GM12878 (cell line): ENCODE measurements around the gene RNFT2. TPM values are rescaled to one million over a fixed set of nuclear protein-coding genes. Genes with fewer than 3 reads are reported as not detected.

Experiments
- ATAC-seq: fragments of 200-7000 bp; cut with Tn5 transposase; 3 replicates; pipeline ENCODE4 v1.9.1; 2020; ENCODE audit warnings: mild to moderate bottlenecking, moderate library complexity
- BruUV-seq: library from RNA; stranded (reverse); fragments of 400-500 nt; replicated peaks from 2 replicates; lab custom pipeline; 2021; lab: Mats Ljungman, UMichigan
- CTCF ChIA-PET: fragments of 300-600 bp; sonication (Branson Sonifier 250); formaldehyde crosslinking; extraction: SDS; loops from one replicate; lab custom pipeline; 2021; ENCODE audit warnings: inconsistent platforms; lab: Yijun Ruan, JAX
- POLR2A ChIA-PET: fragments of 350-600 bp; formaldehyde crosslinking; extraction: SDS; loops from one replicate; lab custom pipeline; 2021; ENCODE audit warnings: inconsistent platforms; lab: Charles Lee
- RAD21 ChIA-PET: fragments of 300-600 bp; sonication (Branson Sonifier 250); formaldehyde crosslinking; loops from one replicate; lab custom pipeline; 2023; ENCODE audit warnings: antibody characterized with exemption; ENCODE audit not compliant: unreplicated experiment; lab: Charles Lee
- SMC1A ChIA-PET: fragments of 300-600 bp; sonication (Branson Sonifier 250); formaldehyde crosslinking; loops from one replicate; lab custom pipeline; 2023; ENCODE audit not compliant: unreplicated experiment, uncharacterized antibody; lab: Charles Lee
- DNase-seq: peaks from one replicate; pipeline ENCODE4 v3.0.0-alpha.2; 2011; ENCODE audit warnings: low read depth, low spot score
- FAIRE-seq: peaks from 3 replicates; lab custom pipeline; 2011; peaks lifted over from hg19 to GRCh38; lab: Jason Lieb, UNC
- H2AFZ ChIP-seq: 2 replicates; pipeline ENCODE4 v1.6.0; 2011; ENCODE audit warnings: low read depth, low read length, control low read depth; ENCODE audit not compliant: control insufficient read depth
- H3K27ac ChIP-seq: 2 replicates; pipeline ENCODE4 v1.5.1; 2011; ENCODE audit warnings: control low read depth; ENCODE audit not compliant: control insufficient read depth, insufficient read depth
- H3K27me3 ChIP-seq, 2 experiments: replicated peaks in 1 of 2; 2 replicates each; pipeline versions ENCODE4 v1.6.0 to v1.6.1; 2011; ENCODE audit warnings: low read length in 1 of 2; ENCODE audit not compliant: control insufficient read depth in 2 of 2, insufficient read depth in 2 of 2
- H3K36me3 ChIP-seq, 2 experiments: 2 replicates each; pipeline ENCODE4 v1.5.1; 2011; ENCODE audit warnings: low read length in 1 of 2; ENCODE audit not compliant: control insufficient read depth in 2 of 2, insufficient read depth in 2 of 2
- H3K4me1 ChIP-seq: 2 replicates; pipeline ENCODE4 v1.6.1; 2011; ENCODE audit warnings: mild to moderate bottlenecking, low read length, moderate library complexity, mixed read lengths; ENCODE audit not compliant: control insufficient read depth, insufficient read depth
- H3K4me2 ChIP-seq: 2 replicates; pipeline ENCODE4 v1.6.0; 2011; ENCODE audit warnings: control low read depth; ENCODE audit not compliant: control insufficient read depth, insufficient read depth
- H3K4me3 ChIP-seq: fragments of 200-600 bp; sonication (generic); 2 replicates; pipeline ENCODE4 v1.5.1; 2016
- H3K79me2 ChIP-seq: 2 replicates; pipeline ENCODE4 v1.6.0; 2011; ENCODE audit warnings: low read length; ENCODE audit not compliant: control insufficient read depth, insufficient read depth
- H3K9ac ChIP-seq: 2 replicates; pipeline ENCODE4 v1.8.0; 2011; ENCODE audit warnings: low read length, control low read depth, mixed read lengths; ENCODE audit not compliant: control insufficient read depth, insufficient read depth
- H3K9me3 ChIP-seq: replicated peaks from 3 replicates; pipeline ENCODE4 v1.5.1; 2011; ENCODE audit warnings: mild to moderate bottlenecking, low read length; ENCODE audit not compliant: control insufficient read depth, insufficient read depth
- H4K20me1 ChIP-seq: 2 replicates; pipeline ENCODE4 v1.6.0; 2011; ENCODE audit not compliant: control insufficient read depth, insufficient read depth
- CEBPZ ChIP-seq: fragments of 150-350 bp; IDR thresholded peaks from 2 replicates; pipeline ENCODE4 v1.6.1; 2016; ENCODE audit warnings: low read depth, low read length
- CHD4 ChIP-seq: fragments of 200-600 bp; sonication (generic); IDR thresholded peaks from 2 replicates; pipeline ENCODE4 v1.6.1; 2016; ENCODE audit warnings: mild to moderate bottlenecking
- DPF2 ChIP-seq: fragments of 450-650 bp; IDR thresholded peaks from 2 replicates; pipeline ENCODE4 v1.6.1; 2017; ENCODE audit warnings: mild to moderate bottlenecking
- E2F8 ChIP-seq: fragments of 450-650 bp; IDR thresholded peaks from 2 replicates; pipeline ENCODE4 v1.6.1; 2018; ENCODE audit warnings: mild to moderate bottlenecking, low read depth, moderate library complexity; ENCODE audit not compliant: partially characterized antibody
- FOXM1 ChIP-seq: IDR thresholded peaks from 2 replicates; pipeline ENCODE4 v1.6.1; 2012; ENCODE audit warnings: low read depth, mild to moderate bottlenecking, inconsistent platforms, low read length, moderate library complexity
- GABPA ChIP-seq: IDR thresholded peaks from 2 replicates; pipeline ENCODE4 v1.6.1; 2014; ENCODE audit warnings: antibody characterized with exemption, low read depth, mild to moderate bottlenecking, inconsistent platforms
- NBN ChIP-seq: fragments of 450-650 bp; IDR thresholded peaks from 2 replicates; pipeline ENCODE4 v1.6.1; 2016
- NFYA ChIP-seq: IDR thresholded peaks from 2 replicates; pipeline ENCODE4 v1.6.1; 2011; ENCODE audit warnings: low read depth, mild to moderate bottlenecking, low read length, improper control_type of control experiment, borderline replicate concordance
- PAX5 ChIP-seq: IDR thresholded peaks from 2 replicates; pipeline ENCODE4 v1.6.1; 2011; ENCODE audit warnings: low read depth, low read length, borderline replicate concordance
- RAD21 ChIP-seq: IDR thresholded peaks from 2 replicates; pipeline ENCODE4 v1.6.1; 2011; ENCODE audit warnings: mild to moderate bottlenecking, low read depth, low read length, moderate library complexity; ENCODE audit not compliant: insufficient read depth
- RELB ChIP-seq: fragments of 450-650 bp; IDR thresholded peaks from 2 replicates; pipeline ENCODE4 v1.6.1; 2017; ENCODE audit warnings: low read depth, mild to moderate bottlenecking, moderate library complexity
- ZNF592 ChIP-seq: fragments of 450-650 bp; IDR thresholded peaks from 2 replicates; pipeline ENCODE4 v1.6.1; 2017; ENCODE audit warnings: mild to moderate bottlenecking, moderate library complexity
- WGBS: methylation state at CpG from one replicate; pipeline ENCODE4 v1.1.6; 2016; ENCODE audit warnings: low lambda C conversion rate; ENCODE audit not compliant: insufficient replicate concordance, insufficient coverage; ENCODE audit errors: missing lambda C conversion rate; 5-methylcytosine and 5-hydroxymethylcytosine counted together
- in situ Hi-C: fragments of 300-500 bp; cut with MboI; formaldehyde crosslinking; loops from 9 replicates; pipeline ENCODE4 v1.14.3; 2018; ENCODE audit warnings: mixed read lengths
- intact Hi-C: fragments of 100-400 bp; cut with micrococcal nuclease; formaldehyde crosslinking; loops from one replicate; pipeline ENCODE4 v1.14.2; 2022; ENCODE audit not compliant: unreplicated experiment
- polyA plus RNA-seq, 11 experiments: library from polyadenylated mRNA; depleted of rRNA in 4 of 11; unstranded in 6 of 11; stranded (reverse) in 5 of 11; fragments of >200 nt; fragmentation: Nextera tagmentation in 4 of 11; fragmentation: Illumina TruSeq in 1 of 11; extraction: Ambion mirVana in 4 of 11; extraction: Trizol in 1 of 11; gene quantifications; 1 replicate in 1 of 11; 2 replicates in 10 of 11; pipeline versions ENCODE4 v1.2.1 to v1.2.3, GENCODE V29; 2011 to 2016; ENCODE audit warnings: inconsistent platforms in 2 of 11, missing spikeins in 2 of 11, low read depth in 1 of 11
- total RNA-seq, 4 experiments: library from RNA; depleted of rRNA in 3 of 4; stranded (reverse); fragments of >200 nt in 3 of 4; fragmentation: Illumina TruSeq in 1 of 4; extraction: Trizol in 1 of 4; gene quantifications; 2 replicates each; pipeline versions ENCODE4 v1.2.1 to v1.2.3, GENCODE V29; 2013 to 2021

The RNFT2 gene
- total and polyA plus RNA-seq, 10 of the 15 experiments (the other 5 are each of a cell fraction or from before 2014, with no cell fraction given), result 2.5 to 17.3 (median 9.7) TPM

GRCh38 chr12:116697716-116698115, 40.4 kb upstream of the RNFT2 start:
- in situ Hi-C loops, result no loop called here
- TF ChIP-seq GABPA, result no peak
- no peak for TF ChIP-seq NBN
- TF ChIP-seq PAX5, result no peak
- TF ChIP-seq ZNF592, result no peak
- TF ChIP-seq CEBPZ, result no peak
- TF ChIP-seq E2F8, result no peak
- no peak for TF ChIP-seq RELB
- no peak for TF ChIP-seq CHD4
- no peak for TF ChIP-seq RAD21
- no peak for TF ChIP-seq DPF2
- TF ChIP-seq NFYA, result no peak
- no peak for TF ChIP-seq FOXM1

More at GRCh38 chr12:116697716-116698115, 40.4 kb upstream of the RNFT2 start:
- DNase-seq, result no peak
- Histone ChIP-seq H3K9me3 (no peaks in the 10 kb centered on the region), H2AFZ (no peak overlapping the region), H3K27ac (no peak overlapping the region), H4K20me1 (no peaks in the 10 kb centered on the region), H3K36me3 (no peaks in the 10 kb centered on the region), H3K27me3 (peaks cover 6 to 19% of the 10 kb centered on the region in 2 experiments), H3K4me1 (peaks cover 13% of the 10 kb centered on the region), H3K4me3 (no peak overlapping the region), H3K9ac (no peak overlapping the region), H3K4me2 (no peak overlapping the region), H3K79me2 (no peaks in the 10 kb centered on the region)
- 66% methylated on average over 11 of the region's 11 CpGs for WGBS
- intact Hi-C loops, result loop anchor here (2.0 to 5.0 kb wide), 6 partner anchors 75 to 555 kb away; partner anchors contain the start of genes MAP1LC3B2 and MED13L
- no TSS peak for BruUV-seq
- SMC1A ChIA-PET, result interaction anchor here (0.9 to 2.1 kb wide), 3 partner anchors 18 to 557 kb away, joined by 3 to 5 read pairs (median 4); no protein-coding TSS in a partner anchor
- RAD21 ChIA-PET, result interaction anchor here (0.7 to 0.9 kb wide), 3 partner anchors 12 to 700 kb away, joined by 3 read pairs; no protein-coding TSS in a partner anchor
- FAIRE-seq, result no peak
- CTCF ChIA-PET, result interaction anchor here (0.6 to 1.9 kb wide), 6 partner anchors 21 to 700 kb away, joined by 3 to 7 read pairs (median 4); no protein-coding TSS in a partner anchor
- no peak; the same call in 2 of the 3 replicates for ATAC-seq
- POLR2A ChIA-PET, result no interaction called here
